NCI-H2227 (cell line): ENCODE data around the gene SYNGAP1.
A peak's percentile ranks its signal among the peaks of the same experiment; 100 is the strongest.
"Not testable (repeated sequence)": the region's sequence is repeated elsewhere in the genome, so short reads cannot be mapped to it uniquely, and the experiment has no call there.

Source experiments
- DNase-seq: peaks from one replicate; lab custom pipeline; 2025; ENCODE audit not compliant: unreplicated experiment; lab: John Stamatoyannopoulos, UW

Gene SYNGAP1

GRCh38 chr6:33419580-33420490 lies at the start of gene SYNGAP1:
Gene SYNGAP1 (plus strand): TSS chr6:33420065. CDS start chr6:33420265, 200 bp downstream.
- DNase-seq: peak; percentile 67

- not testable (repeated sequence) for DNase-seq
Measured at GRCh38 chr6:33371901-33372300, 48.0 kb upstream of the SYNGAP1 start.

- no peak for DNase-seq
Measured at GRCh38 chr6:33372526-33373123, 47.2 kb upstream of the SYNGAP1 start.

GRCh38 chr6:33373960-33374910 lies 45.6 kb upstream of the SYNGAP1 start:
- DNase-seq: no peak

- no peak for DNase-seq
Measured at GRCh38 chr6:33375143-33375671, 44.7 kb upstream of the SYNGAP1 start.

GRCh38 chr6:33377171-33377570 lies 42.7 kb upstream of the SYNGAP1 start:
- DNase-seq: no peak

- DNase-seq: not testable (repeated sequence)
Measured at GRCh38 chr6:33379184-33379583, 40.7 kb upstream of the SYNGAP1 start.

GRCh38 chr6:33380272-33380981 lies 39.4 kb upstream of the SYNGAP1 start:
- DNase-seq: no peak

GRCh38 chr6:33383427-33384185 lies 36.3 kb upstream of the SYNGAP1 start:
- no peak for DNase-seq

- peak; percentile 47 for DNase-seq
Measured at GRCh38 chr6:33384581-33385020, 35.3 kb upstream of the SYNGAP1 start.

GRCh38 chr6:33390173-33390572 lies 29.7 kb upstream of the SYNGAP1 start:
- DNase-seq: no peak

GRCh38 chr6:33390767-33391277 lies 29.0 kb upstream of the SYNGAP1 start:
- no peak for DNase-seq

- DNase-seq: peak; percentile 100
Measured at GRCh38 chr6:33391278-33391921, 28.5 kb upstream of the SYNGAP1 start, which contains the start of gene KIFC1. Gene KIFC1 (plus strand): TSS chr6:33391823. CDS start chr6:33391986, 163 bp downstream.

GRCh38 chr6:33391922-33392594 lies 27.8 kb upstream of the SYNGAP1 start:
- DNase-seq: peak; percentile 67

GRCh38 chr6:33392595-33392948 lies 27.3 kb upstream of the SYNGAP1 start:
- DNase-seq: no peak

- no peak for DNase-seq
Measured at GRCh38 chr6:33392979-33393378, 26.9 kb upstream of the SYNGAP1 start.

GRCh38 chr6:33397541-33397940 lies 22.3 kb upstream of the SYNGAP1 start:
- DNase-seq: no peak

- DNase-seq: not testable (repeated sequence)
Measured at GRCh38 chr6:33398601-33399000, 21.3 kb upstream of the SYNGAP1 start.
